HepG2 (cell line): ENCODE measurements around the gene ZNF786. TPM values are rescaled to one million over a fixed set of nuclear protein-coding genes. Genes with fewer than 3 reads are reported as not detected.

Source experiments
- CHD2 ChIP-seq: IDR thresholded peaks from 2 replicates; pipeline ENCODE4 v1.6.1; 2011; ENCODE audit warnings: low read depth, low read length, improper control_type of control experiment
- DZIP1 ChIP-seq: sonication (generic); formaldehyde crosslinking; IDR thresholded peaks from 2 replicates; pipeline ENCODE4 v1.5.0; 2020; ENCODE audit warnings: mild to moderate bottlenecking, missing genetic modification reagents
- FLYWCH1 ChIP-seq: sonication (generic); formaldehyde crosslinking; IDR thresholded peaks from 2 replicates; pipeline ENCODE4 v1.8.1; 2023; ENCODE audit warnings: mild to moderate bottlenecking, missing genetic modification reagents
- FOXO1 ChIP-seq: sonication (generic); formaldehyde crosslinking; IDR thresholded peaks from 2 replicates; pipeline ENCODE4 v1.4.0; 2020; ENCODE audit warnings: missing genetic modification reagents
- RBFOX2 ChIP-seq: fragments of 200-400 bp; formaldehyde crosslinking; IDR thresholded peaks from 2 replicates; pipeline ENCODE4 v1.6.1; 2017; ENCODE audit warnings: low read depth, mild to moderate bottlenecking, low read length
- SP1 ChIP-seq, 2 experiments: fragments of 450-650 bp in 1 of 2; sonication (generic) in 1 of 2; formaldehyde crosslinking in 1 of 2; IDR thresholded peaks; 2 replicates each; pipeline versions ENCODE4 v1.4.0 to v1.6.1; 2016 to 2020; ENCODE audit warnings: missing genetic modification reagents in 1 of 2
- TFAP4 ChIP-seq: sonication (generic); IDR thresholded peaks from 2 replicates; pipeline ENCODE4 v1.6.1; 2016; ENCODE audit warnings: low read depth, borderline replicate concordance
- THRA ChIP-seq: sonication (generic); formaldehyde crosslinking; IDR thresholded peaks from 2 replicates; pipeline ENCODE4 v1.4.0; 2020; ENCODE audit warnings: missing genetic modification reagents, borderline replicate concordance
- U2AF1 ChIP-seq: fragments of 200-400 bp; formaldehyde crosslinking; optimal IDR thresholded peaks from 2 replicates; pipeline ENCODE3; 2017; ENCODE audit warnings: mild to moderate bottlenecking, low read depth, low read length
- ZFP91 ChIP-seq: sonication (generic); formaldehyde crosslinking; IDR thresholded peaks from 2 replicates; pipeline ENCODE4 v1.9.0; 2022; ENCODE audit warnings: missing genetic modification reagents, mild to moderate bottlenecking, borderline replicate concordance
- ZNF12 ChIP-seq: sonication (generic); formaldehyde crosslinking; IDR thresholded peaks from 2 replicates; pipeline ENCODE4 v1.5.0; 2020; ENCODE audit warnings: missing genetic modification reagents
- ZNF225 ChIP-seq: sonication (generic); formaldehyde crosslinking; IDR thresholded peaks from 2 replicates; pipeline ENCODE4 v1.4.0; 2020; ENCODE audit warnings: mild to moderate bottlenecking, missing genetic modification reagents
- ZNF280D ChIP-seq: sonication (generic); formaldehyde crosslinking; IDR thresholded peaks from 2 replicates; pipeline ENCODE4 v1.5.1; 2020; ENCODE audit warnings: mild to moderate bottlenecking, missing genetic modification reagents
- ZNF33A ChIP-seq: sonication (generic); formaldehyde crosslinking; IDR thresholded peaks from 2 replicates; pipeline ENCODE4 v1.5.1; 2020; ENCODE audit warnings: missing genetic modification reagents, mild to moderate bottlenecking, moderate library complexity, borderline replicate concordance
- ZNF496 ChIP-seq: sonication (generic); formaldehyde crosslinking; IDR thresholded peaks from 2 replicates; pipeline ENCODE4 v1.8.1; 2023; ENCODE audit warnings: mild to moderate bottlenecking, moderate library complexity, missing genetic modification reagents; ENCODE audit not compliant: insufficient replicate concordance
- ZNF678 ChIP-seq: sonication (generic); formaldehyde crosslinking; IDR thresholded peaks from 2 replicates; pipeline ENCODE4 v1.4.0; 2020; ENCODE audit warnings: mild to moderate bottlenecking, missing genetic modification reagents
- ZNF768 ChIP-seq: sonication (generic); formaldehyde crosslinking; IDR thresholded peaks from 2 replicates; pipeline ENCODE4 v1.4.0; 2020; ENCODE audit warnings: missing genetic modification reagents
- ZSCAN31 ChIP-seq: sonication (generic); formaldehyde crosslinking; IDR thresholded peaks from 2 replicates; pipeline ENCODE4 v1.5.0; 2020; ENCODE audit warnings: low read depth, mild to moderate bottlenecking, missing genetic modification reagents
- ZZZ3 ChIP-seq: sonication (generic); formaldehyde crosslinking; IDR thresholded peaks from 2 replicates; pipeline ENCODE4 v1.4.0; 2020; ENCODE audit warnings: missing genetic modification reagents, mild to moderate bottlenecking, borderline replicate concordance
- polyA plus RNA-seq, 8 experiments: library from polyadenylated mRNA; depleted of rRNA in 3 of 8; stranded (reverse) in 7 of 8; unstranded in 1 of 8; fragments of >200 nt; fragmentation: Illumina TruSeq in 4 of 8; extraction: Trizol in 4 of 8; gene quantifications; 2 replicates each; pipeline versions ENCODE4 v1.2.1 to v1.2.3, GENCODE V29; 2011 to 2016; ENCODE audit warnings: low read depth in 4 of 8, missing spikeins in 1 of 8, mixed read lengths in 1 of 8; ENCODE audit not compliant: insufficient read depth in 1 of 8
- total RNA-seq, 5 experiments: library from RNA; depleted of rRNA; stranded (reverse); fragments of >200 nt; fragmentation: Illumina TruSeq; extraction: Trizol; gene quantifications; 2 replicates each; pipeline ENCODE4 v1.2.3, GENCODE V29; 2016; ENCODE audit warnings: low read depth in 1 of 5

The ZNF786 gene
- total and polyA plus RNA-seq, 2 of the 13 experiments (the other 11 are each of a cell fraction or from before 2014, with no cell fraction given), result 2.0 to 4.0 TPM

GRCh38 chr7:149126662-149127266, 36.2 kb upstream of the ZNF786 start (continued):
- TF ChIP-seq ZNF280D (no peak), ZZZ3 (no peak), THRA (CRISPR knock-in tag) (0 out of 2 replicates have a peak, but pooled peaks have one; percentile 31), CHD2 (no peak), ZFP91 (CRISPR knock-in tag) (peak; percentile 77; the same call in 1 of the 2 replicates), ZNF768 (0 out of 2 replicates have a peak, but pooled peaks have one; percentile 12), ZNF33A (CRISPR knock-in tag) (no peak), ZNF496 (no peak), DZIP1 (CRISPR knock-in tag) (no peak), ZNF678 (CRISPR knock-in tag) (0 out of 2 replicates have a peak, but pooled peaks have one; percentile 13), RBFOX2 (peak; percentile 82), ZNF12 (CRISPR knock-in tag) (no peak), FLYWCH1 (CRISPR knock-in tag) (no peak), ZSCAN31 (peak; percentile 95; the same call in 1 of the 2 replicates), U2AF1 (peak; percentile 0), SP1 (IDR thresholded peaks at IDR 0.05) (no peak), SP1 (CRISPR knock-in tag; IDR thresholded peaks at IDR 0.05) (no peak), TFAP4 (no peak), FOXO1 (CRISPR knock-in tag) (0 out of 2 replicates have a peak, but pooled peaks have one; percentile 17), ZNF225 (no peak)
